ENCODE data around the gene ITIH5.

Gene ITIH5

GRCh38 chr10:7563770-7564169 is 103.0 kb downstream of the ITIH5 start:
- TF ChIP-seq, protein P1, sequence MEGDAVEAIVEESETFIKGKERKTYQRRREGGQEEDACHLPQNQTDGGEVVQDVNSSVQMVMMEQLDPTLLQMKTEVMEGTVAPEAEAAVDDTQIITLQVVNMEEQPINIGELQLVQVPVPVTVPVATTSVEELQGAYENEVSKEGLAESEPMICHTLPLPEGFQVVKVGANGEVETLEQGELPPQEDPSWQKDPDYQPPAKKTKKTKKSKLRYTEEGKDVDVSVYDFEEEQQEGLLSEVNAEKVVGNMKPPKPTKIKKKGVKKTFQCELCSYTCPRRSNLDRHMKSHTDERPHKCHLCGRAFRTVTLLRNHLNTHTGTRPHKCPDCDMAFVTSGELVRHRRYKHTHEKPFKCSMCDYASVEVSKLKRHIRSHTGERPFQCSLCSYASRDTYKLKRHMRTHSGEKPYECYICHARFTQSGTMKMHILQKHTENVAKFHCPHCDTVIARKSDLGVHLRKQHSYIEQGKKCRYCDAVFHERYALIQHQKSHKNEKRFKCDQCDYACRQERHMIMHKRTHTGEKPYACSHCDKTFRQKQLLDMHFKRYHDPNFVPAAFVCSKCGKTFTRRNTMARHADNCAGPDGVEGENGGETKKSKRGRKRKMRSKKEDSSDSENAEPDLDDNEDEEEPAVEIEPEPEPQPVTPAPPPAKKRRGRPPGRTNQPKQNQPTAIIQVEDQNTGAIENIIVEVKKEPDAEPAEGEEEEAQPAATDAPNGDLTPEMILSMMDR (IDR thresholded peaks at IDR 0.05; ENCODE audit: insufficient read depth, low read depth, low read length, missing control alignments) = no peak
- no peak overlapping the region for H3K4me3 ChIP-seq (ENCODE audit: low read depth, low read length)
- DNase-seq (ENCODE audit: low read depth) = no peak

- no peak overlapping the region for H3K4me3 ChIP-seq (ENCODE audit: low read depth, low read length)
- TF ChIP-seq, protein P1 (IDR thresholded peaks at IDR 0.05; ENCODE audit: insufficient read depth, low read depth, low read length, missing control alignments) = no peak
- DNase-seq (ENCODE audit: low read depth) = no peak
Measured at GRCh38 chr10:7563368-7563767, 103.4 kb downstream of the ITIH5 start.

- DNase-seq (ENCODE audit: low read depth) = no peak
- no peak overlapping the region for H3K4me3 ChIP-seq (ENCODE audit: low read depth, low read length)
- TF ChIP-seq, protein P1 (IDR thresholded peaks at IDR 0.05; ENCODE audit: insufficient read depth, low read depth, low read length, missing control alignments) = no peak
Measured at GRCh38 chr10:7561985-7562384, 104.8 kb downstream of the ITIH5 start.

GRCh38 chr10:7561216-7561893 is 105.4 kb downstream of the ITIH5 start:
- TF ChIP-seq, protein P1 (IDR thresholded peaks at IDR 0.05; ENCODE audit: insufficient read depth, low read depth, low read length, missing control alignments) = no peak
- no peak overlapping the region for H3K4me3 ChIP-seq (ENCODE audit: low read depth, low read length)
- DNase-seq (ENCODE audit: low read depth) = no peak

DNA sequence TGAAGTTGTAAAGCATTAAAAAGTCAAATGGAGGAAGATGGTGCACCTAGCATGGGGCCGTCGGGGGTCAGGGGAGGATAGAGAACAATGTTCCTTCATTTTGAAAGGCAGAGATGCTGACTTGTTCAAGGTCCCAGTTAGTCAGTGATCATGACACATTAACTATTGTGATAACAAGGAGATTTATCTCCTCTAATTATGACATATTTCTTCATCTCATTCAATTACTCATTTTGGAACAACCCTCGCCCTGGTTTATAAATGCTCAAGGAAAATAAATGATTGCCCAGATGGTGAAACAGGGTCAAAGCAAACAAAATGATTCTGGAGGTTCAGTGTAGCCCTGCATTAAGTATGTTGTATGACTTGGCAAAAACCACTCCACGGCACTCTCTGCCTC is 106.2 kb downstream of the ITIH5 start:
- DNase-seq (ENCODE audit: low read depth) = no peak
- TF ChIP-seq, protein P1 (IDR thresholded peaks at IDR 0.05; ENCODE audit: insufficient read depth, low read depth, low read length, missing control alignments) = no peak
- no peak overlapping the region for H3K4me3 ChIP-seq (ENCODE audit: low read depth, low read length)

DNA sequence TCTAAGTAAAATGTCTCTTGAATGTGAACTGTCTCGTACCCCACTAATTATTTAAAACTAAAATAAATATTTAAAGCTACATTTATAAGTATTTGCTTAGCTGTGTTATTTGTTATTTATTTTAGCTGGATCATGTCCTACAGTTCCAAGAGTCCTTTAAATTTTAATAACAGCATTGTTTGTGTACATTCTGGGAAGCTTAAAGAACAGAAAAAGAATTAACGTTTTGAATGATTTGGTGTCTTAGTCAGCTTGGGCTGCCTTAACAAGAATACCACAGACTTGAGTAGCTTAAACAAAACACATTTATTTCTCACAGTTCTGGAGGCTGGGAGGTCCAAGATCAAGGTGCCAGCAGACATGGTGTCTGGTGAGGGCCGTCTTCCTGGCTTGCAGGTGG is 107.4 kb downstream of the ITIH5 start:
- no peak overlapping the region for H3K4me3 ChIP-seq (ENCODE audit: low read depth, low read length)
- DNase-seq (ENCODE audit: low read depth) = no peak
- TF ChIP-seq, protein P1 (IDR thresholded peaks at IDR 0.05; ENCODE audit: insufficient read depth, low read depth, low read length, missing control alignments) = no peak

DNA sequence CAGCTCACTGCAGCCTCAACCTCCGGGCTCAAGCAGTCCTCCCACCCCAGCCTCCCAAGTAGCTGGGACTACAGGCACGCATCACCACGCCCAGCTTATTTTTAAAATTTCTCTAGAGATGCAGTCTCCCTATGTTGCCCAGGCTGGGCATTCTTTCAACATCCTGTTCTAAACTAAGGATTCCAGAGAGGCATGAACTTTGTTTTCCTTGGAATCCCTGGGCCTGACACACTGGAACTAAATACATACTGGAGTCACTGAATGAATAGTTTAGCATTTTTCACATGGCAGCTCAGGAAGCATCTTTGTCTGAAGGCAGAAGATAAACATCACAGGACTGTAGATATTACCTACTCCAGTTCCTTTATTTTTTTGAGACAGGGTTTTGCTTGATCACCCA is 108.7 kb downstream of the ITIH5 start:
- no peak for DNase-seq (ENCODE audit: low read depth)
- TF ChIP-seq, protein P1 (IDR thresholded peaks at IDR 0.05; ENCODE audit: insufficient read depth, low read depth, low read length, missing control alignments) = no peak

More for the DNA sequence above, 108.7 kb downstream of the ITIH5 start:
- no peak overlapping the region for H3K4me3 ChIP-seq (ENCODE audit: low read depth, low read length)
